Measurements from ENCODE around the gene FCRL1.

FCRL1 gene

DNA sequence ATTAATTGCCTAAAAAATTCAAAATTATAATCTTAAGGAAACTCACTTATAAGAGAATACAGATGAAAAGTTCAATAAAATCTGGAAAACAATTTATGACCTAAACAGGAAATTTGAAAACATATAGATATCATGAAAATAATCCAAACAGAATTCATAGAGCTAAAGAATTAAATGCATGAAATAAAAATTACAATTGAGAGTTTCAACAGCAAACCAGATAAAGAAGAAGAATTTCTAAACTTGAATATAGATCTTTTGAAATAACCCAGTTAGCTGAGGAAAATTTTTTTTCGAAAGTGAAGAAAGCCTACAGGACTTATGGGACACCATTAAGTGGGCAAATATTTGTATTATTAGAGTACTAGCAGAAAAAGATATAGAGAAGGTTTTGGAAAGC is 6.7 kb downstream of the FCRL1 start:
- H3K4me3 ChIP-seq (ENCODE audit: low read depth, low read length), result no peak overlapping the region
- in situ Hi-C loops (cut with HindIII; ENCODE audit: low sequenced_read_pairs), result no loop called here
- TF ChIP-seq, protein P1, sequence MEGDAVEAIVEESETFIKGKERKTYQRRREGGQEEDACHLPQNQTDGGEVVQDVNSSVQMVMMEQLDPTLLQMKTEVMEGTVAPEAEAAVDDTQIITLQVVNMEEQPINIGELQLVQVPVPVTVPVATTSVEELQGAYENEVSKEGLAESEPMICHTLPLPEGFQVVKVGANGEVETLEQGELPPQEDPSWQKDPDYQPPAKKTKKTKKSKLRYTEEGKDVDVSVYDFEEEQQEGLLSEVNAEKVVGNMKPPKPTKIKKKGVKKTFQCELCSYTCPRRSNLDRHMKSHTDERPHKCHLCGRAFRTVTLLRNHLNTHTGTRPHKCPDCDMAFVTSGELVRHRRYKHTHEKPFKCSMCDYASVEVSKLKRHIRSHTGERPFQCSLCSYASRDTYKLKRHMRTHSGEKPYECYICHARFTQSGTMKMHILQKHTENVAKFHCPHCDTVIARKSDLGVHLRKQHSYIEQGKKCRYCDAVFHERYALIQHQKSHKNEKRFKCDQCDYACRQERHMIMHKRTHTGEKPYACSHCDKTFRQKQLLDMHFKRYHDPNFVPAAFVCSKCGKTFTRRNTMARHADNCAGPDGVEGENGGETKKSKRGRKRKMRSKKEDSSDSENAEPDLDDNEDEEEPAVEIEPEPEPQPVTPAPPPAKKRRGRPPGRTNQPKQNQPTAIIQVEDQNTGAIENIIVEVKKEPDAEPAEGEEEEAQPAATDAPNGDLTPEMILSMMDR (IDR thresholded peaks at IDR 0.05; ENCODE audit: low read depth, low read length, missing control alignments), result no peak
- DNase-seq (ENCODE audit: low read depth), result no peak

DNA sequence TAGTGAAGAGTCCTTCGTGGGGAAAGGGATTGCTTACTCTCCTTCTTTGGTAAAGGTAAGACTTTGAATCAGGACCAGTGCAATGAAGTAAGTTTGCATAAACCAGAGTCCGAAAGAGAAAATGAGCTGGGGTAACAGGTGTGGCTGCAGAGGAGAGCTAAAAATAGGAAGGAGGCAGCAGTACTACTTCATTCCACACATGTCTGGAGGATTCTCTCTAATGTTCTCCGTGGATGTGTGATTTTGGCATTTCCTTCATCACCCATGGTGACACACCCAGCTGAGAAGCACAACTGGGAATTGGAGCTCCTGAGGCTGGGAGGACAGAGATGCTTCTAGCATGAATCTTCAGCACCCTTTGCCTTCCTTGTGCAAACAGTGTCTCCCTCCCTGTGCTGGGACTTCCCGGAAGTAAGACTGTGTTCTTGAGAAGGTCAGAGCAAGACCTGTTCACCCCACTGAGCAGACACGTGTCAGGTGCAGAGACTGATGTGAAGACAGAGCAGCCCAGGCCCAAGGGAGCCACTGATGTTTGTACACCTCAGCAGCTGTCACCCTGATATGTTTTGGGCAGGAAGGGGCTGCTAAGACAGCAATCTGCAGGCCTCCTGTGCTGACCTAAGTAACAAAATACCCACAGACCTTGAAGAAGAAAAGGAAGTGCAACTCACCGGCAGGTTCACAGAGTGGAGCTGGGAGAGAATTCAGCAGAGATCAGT is 13.3 kb downstream of the FCRL1 start:
- no peak overlapping the region for H3K4me3 ChIP-seq (ENCODE audit: low read depth, low read length)
- TF ChIP-seq, protein P1 (IDR thresholded peaks at IDR 0.05; ENCODE audit: low read depth, low read length, missing control alignments), result no peak
- in situ Hi-C loops (cut with HindIII; ENCODE audit: low sequenced_read_pairs), result no loop called here
- no peak for DNase-seq (ENCODE audit: low read depth)

DNA sequence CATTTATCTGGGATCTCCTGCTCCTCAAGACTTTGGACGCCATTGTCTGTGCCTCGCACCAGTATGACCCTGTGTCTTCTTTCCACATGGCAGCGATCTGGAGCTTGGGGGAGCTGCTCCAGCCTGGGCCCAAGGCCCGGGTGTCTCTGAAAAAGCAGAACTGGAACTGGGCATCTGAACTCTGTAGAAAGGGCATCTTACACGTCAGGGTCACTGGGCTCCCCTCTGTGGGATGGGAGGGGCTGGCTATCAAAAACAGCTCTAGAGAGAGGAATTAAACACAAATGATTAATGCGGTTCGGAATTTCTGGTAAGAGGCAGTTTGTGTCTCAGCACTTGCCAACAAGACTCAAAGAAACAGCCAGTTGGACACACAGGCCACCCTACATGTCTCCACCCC is 16.1 kb downstream of the FCRL1 start:
- TF ChIP-seq, protein P1 (IDR thresholded peaks at IDR 0.05; ENCODE audit: low read depth, low read length, missing control alignments), result no peak
- no peak overlapping the region for H3K4me3 ChIP-seq (ENCODE audit: low read depth, low read length)

DNA sequence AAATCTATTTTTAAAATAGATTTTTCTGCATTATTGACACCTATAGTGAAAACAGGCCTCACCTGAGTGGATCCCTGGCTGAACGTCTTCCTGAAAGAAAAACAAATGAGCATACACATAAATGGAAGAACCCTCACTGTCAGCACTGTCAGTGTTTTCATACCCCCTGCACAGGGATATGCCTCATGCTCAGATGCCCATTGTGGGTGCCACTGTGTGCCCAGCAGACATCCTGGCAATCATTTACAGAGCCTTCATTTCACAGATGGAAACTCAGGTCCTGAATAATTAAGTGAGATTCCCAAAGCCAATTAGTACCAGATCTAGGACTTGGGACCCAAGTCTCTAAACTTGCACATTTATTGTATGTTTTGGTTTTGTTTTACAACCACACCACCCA is 19.9 kb downstream of the FCRL1 start:
- H3K4me3 ChIP-seq (ENCODE audit: low read depth, low read length), result no peak overlapping the region
- TF ChIP-seq, protein P1 (IDR thresholded peaks at IDR 0.05; ENCODE audit: low read depth, low read length, missing control alignments), result no peak
- in situ Hi-C loops (cut with HindIII; ENCODE audit: low sequenced_read_pairs), result no loop called here
- DNase-seq (ENCODE audit: low read depth), result no peak

More for the DNA sequence above, 16.1 kb downstream of the FCRL1 start:
- DNase-seq (ENCODE audit: low read depth), result no peak
- in situ Hi-C loops (cut with HindIII; ENCODE audit: low sequenced_read_pairs), result no loop called here

GRCh38 chr1:157798211-157798610 is 21.7 kb downstream of the FCRL1 start:
- no peak for DNase-seq (ENCODE audit: low read depth)
- in situ Hi-C loops (cut with HindIII; ENCODE audit: low sequenced_read_pairs), result no loop called here
- no peak overlapping the region for H3K4me3 ChIP-seq (ENCODE audit: low read depth, low read length)
- TF ChIP-seq, protein P1 (IDR thresholded peaks at IDR 0.05; ENCODE audit: low read depth, low read length, missing control alignments), result no peak

DNA sequence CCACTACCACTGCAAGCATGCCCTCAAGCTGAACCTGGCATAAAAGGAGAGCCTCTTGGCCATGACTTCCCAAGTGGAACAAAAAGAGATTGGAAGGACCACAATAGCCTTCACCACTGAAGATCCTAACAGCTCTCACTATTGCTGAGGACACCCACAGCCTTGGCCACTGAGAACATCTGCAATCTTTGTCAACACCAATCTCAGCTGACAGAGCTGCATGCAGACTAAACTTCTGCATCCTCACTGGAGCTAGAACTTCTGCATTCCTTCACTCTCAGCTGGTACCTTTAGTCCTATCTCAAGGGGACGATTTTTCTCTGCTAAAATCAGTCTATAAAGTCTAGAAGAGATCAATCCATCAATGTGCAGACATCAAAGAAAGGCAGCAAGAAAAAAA is 34.7 kb downstream of the FCRL1 start:
- no peak overlapping the region for H3K4me3 ChIP-seq (ENCODE audit: low read depth, low read length)
- in situ Hi-C loops (cut with HindIII; ENCODE audit: low sequenced_read_pairs), result no loop called here
- no peak for DNase-seq (ENCODE audit: low read depth)
- TF ChIP-seq, protein P1 (IDR thresholded peaks at IDR 0.05; ENCODE audit: low read depth, low read length, missing control alignments), result no peak

All from astrocyte of the cerebellum (primary cell).